Tibial nerve (tissue), 3 donors: ENCODE data around the gene AHRR.

Experiments
- CTCF ChIP-seq, 5 experiments: fragments of 200-600 bp in 3 of 5; fragments of 450-650 bp in 2 of 5; sonication (generic) in 3 of 5; IDR thresholded peaks; one replicate each; pipeline ENCODE4 v1.5.1; 2016 to 2019; ENCODE audit warnings: antibody characterized with exemption in 5 of 5, mild to moderate bottlenecking in 3 of 5, moderate library complexity in 2 of 5
- POLR2A ChIP-seq, 2 donors: fragments of 450-650 bp; IDR thresholded peaks; one replicate each; pipeline ENCODE4 v1.6.1; 2017; ENCODE audit warnings: antibody characterized with exemption in 2 of 2, mild to moderate bottlenecking in 2 of 2, moderate library complexity in 2 of 2

- TF ChIP-seq CTCF (IDR thresholded peaks at IDR 0.05) = no peak
- no peak for TF ChIP-seq POLR2A (IDR thresholded peaks at IDR 0.05)
Measured at GRCh38 chr5:435156-435790, 113.8 kb downstream of the AHRR start.
